NCI-H1930 (cell line): ENCODE data around the gene NCLN.
"Not testable (repeated sequence)": the region's sequence is repeated elsewhere in the genome, so short reads cannot be mapped to it uniquely, and the experiment has no call there.

Experiments used
- DNase-seq, 2 experiments: peaks; one replicate each; lab custom pipeline; 2025; lab: John Stamatoyannopoulos, UW

The NCLN gene

GRCh38 chr19:3183721-3184641 lies 1.7 kb upstream of the NCLN start:
- DNase-seq: no peak

- peak in 1 of 2 experiments; percentile 75 for DNase-seq
Observed at GRCh38 chr19:3184847-3185460, 776 bp upstream of the NCLN start.

DNA sequence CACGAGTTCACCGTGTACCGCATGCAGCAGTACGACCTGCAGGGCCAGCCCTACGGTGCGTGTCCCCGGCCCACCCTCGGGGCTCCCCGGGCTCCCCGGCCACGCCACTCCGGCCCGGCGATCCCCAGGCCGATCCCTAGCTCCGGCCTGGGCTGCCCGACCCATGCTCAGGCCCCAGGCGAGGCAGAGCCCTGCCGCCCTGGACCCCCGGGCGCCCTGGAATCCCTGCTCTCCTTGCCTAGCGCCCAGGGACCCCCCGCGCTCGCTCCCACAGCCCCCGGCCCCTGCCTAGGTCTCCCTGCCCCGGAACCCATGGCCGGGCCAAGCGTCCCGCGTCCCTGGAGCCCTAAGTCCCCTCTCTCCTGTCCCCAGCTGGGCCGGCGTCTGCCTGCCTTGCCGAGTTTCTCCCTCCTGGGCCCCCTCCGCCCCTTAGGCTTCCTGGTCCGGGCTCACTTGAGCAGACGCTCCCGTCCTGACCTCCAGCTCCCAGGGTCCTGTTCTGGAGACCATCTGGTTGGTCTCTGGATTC lies 494 bp downstream of the NCLN start:
- DNase-seq: no peak

GRCh38 chr19:3186891-3187661 lies 1.3 kb downstream of the NCLN start:
- no peak for DNase-seq

DNA sequence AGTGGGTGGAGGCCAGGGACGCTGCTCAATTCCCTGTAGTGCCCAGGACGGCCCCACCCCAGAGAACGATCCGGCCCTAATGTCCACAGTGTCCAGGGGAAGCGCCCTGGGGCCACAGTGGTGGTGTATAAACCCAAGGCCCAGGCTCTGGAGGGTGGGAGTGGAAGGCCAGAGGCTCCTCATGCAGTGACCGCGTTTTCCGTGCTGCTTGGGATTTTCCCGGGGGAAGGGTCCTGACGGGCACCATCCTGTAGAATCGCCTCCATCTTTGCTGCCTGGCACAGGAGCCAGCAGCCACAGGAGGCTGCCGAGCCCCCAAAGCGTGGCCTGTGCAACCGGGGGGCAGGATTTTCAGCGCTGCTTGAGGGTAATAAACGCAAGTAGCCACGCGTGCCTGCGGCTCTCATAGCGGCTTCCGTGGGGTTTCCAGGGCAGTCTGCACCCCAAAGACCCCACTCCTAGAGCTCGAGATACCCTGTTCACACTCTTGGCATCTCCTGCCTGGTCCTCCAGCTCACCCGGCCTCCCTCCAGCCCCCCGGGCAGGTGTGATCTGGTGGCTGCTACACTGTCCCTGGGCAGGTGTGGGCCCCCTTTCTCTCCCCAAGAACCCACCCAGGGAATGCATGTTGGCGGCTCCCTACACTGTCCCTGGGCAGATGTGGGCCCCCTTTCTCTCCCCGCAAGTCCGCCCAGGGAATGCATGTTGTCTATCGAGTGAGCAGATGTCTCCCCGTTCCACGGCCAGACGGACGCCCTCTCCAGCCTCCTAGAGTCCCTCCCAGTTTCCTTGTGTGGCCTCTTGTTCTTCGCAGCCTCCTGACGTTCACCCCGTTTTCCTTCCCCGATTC lies 2.2 kb downstream of the NCLN start:
- DNase-seq: no peak

- no peak for DNase-seq
Observed at GRCh38 chr19:3188627-3189596, 3.2 kb downstream of the NCLN start.

DNA sequence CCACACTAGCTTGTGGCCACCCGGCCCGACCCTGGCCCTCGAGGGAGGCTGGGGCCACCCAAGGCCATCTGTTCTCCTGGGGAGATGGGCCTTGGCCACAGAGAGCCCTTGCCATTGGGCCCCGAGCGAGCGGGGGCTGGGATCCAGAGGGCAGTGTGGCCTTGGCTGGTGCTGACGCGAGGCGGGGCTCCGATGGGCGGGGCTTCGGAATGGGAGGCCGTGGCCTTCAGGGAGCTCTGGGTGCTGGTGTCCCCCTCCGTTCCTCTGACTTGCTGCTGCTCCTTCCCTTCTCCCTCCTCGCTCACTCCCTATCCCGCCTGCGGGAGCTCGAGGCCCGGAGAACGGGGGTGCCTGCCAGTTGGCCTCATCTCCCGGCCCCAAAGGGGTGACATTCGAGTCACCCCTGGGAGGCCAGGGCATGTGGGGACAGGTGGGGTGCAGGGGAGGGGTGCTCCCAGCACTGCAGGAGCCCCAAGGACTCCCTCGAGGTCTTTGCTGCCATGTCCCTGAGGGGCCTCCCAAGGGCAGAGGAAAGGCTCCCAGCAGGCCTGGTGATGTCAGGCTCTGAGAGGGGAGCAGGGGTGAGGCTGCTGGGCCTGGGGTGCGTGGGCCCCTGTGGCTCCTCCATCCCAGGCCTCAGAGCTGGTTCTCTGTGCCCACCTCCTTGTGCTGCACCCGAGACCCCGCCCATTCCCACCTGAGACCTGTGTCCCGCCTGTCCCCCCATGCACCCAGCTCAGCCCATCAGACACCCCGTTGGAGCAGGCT lies 4.2 kb downstream of the NCLN start:
- DNase-seq: no peak

GRCh38 chr19:3190470-3190770 lies 4.7 kb downstream of the NCLN start:
- DNase-seq: no peak

GRCh38 chr19:3190921-3191805 lies 5.4 kb downstream of the NCLN start:
- DNase-seq: no peak

DNA sequence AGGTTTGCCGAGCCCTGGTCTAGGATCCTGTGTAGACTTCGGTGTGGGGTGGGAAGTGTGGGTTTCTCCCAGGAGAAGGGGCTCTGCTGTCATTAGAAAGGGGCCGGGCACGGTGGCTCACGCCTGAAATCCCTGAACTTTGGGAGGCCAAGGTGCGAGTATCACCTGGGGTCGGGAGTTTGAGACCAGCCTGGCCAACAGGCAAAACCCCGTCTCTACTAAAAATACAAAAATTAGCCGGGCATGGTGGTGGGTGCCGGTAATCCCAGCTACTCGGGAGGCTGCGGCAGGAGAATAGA lies 6.0 kb downstream of the NCLN start:
- DNase-seq: not testable (repeated sequence)

- DNase-seq: no peak
Observed at GRCh38 chr19:3192228-3192635, 6.5 kb downstream of the NCLN start.

DNA sequence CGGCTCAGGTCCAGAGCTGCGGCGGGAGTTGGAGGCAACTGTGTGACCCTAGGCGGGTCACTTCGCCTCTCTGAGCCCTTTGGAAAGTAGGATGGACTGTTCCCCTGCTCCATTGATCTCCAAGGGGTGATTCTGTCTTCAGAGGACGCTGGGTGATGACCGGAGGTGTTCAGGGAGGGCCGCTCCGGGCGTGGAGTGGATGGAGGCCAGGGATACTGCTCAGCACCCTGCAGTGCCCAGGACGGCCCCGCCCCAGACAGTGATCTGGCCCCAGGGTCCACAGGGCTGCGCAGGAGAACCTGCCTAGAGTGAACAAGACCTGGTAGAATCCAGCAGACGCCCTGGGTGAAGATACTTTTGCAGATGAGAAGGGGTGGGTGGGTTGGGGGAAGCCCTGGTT lies 7.0 kb downstream of the NCLN start:
- DNase-seq: no peak

- no peak for DNase-seq
Observed at GRCh38 chr19:3193256-3194105, 7.8 kb downstream of the NCLN start.

- DNase-seq: no peak
Observed at GRCh38 chr19:3194106-3195087, 8.7 kb downstream of the NCLN start.

DNA sequence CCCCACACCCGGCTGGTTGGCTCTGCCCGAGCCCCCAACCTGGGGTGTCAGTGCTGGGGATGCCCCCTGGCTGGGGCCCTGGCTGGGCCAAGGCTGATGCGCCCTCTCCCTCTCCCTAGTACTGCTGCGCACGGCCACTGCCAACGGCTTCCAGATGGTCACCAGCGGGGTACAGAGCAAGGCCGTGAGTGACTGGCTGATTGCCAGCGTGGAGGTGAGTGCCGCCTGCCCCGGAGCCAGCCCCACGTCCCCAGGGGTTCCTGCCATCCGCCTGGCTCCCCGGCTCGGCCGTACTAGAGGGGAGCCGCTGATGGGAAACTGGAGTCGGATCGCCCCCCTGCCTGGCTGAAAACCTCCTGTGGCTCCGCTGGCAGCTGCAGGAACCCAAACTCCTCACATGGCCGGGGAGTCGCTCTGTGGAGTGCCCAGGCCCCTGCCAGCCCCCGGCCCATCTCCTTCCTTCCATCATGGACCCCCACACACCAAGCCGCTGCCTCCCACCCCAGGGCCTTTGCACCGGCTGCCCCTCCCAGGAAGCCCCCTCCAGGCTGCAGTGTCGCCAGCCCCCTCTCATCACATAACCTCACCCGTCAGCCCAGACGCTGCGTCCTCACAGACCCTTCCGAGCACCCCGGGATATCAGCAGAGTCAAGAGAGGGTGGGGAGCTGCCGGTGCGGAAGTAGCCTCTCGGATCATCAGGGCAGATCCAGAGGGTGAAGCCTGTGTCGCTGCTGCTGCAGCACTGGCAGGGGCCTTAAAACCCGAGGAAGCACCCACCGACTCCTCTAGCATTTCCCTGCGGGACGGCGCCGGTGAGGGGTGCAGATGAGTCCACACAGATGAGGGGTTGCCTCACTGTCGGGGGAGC lies 10.6 kb downstream of the NCLN start:
- DNase-seq: no peak

DNA sequence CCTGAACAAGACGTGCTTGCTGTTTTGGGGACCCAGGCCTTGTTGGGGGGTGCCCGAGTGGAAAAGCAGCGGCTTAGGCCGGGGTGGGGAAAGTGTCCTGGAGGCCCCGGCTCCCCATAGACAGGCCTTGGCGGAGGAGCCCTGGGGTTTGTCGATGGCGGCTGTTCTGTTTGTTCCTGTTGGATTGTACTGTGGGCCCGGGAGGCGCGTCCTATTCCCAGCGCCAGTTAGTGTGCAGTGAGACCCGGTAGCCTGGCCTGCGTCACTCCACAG lies 11.1 kb downstream of the NCLN start:
- no peak for DNase-seq
